SK-N-SH (cell line): ENCODE results near the gene NR2F1. TPM values are rescaled to one million over a fixed set of nuclear protein-coding genes. Genes with fewer than 3 reads are reported as not detected.

Experiments
- CTCF ChIA-PET: fragments of 300-600, 350-600 bp; formaldehyde crosslinking; extraction: SDS; loops from one replicate; lab custom pipeline; 2021; lab: Yijun Ruan, JAX
- POLR2A ChIA-PET: fragments of 350-600 bp; sonication (Branson Sonifier 250); formaldehyde crosslinking; extraction: SDS; loops from one replicate; lab custom pipeline; 2020; ENCODE audit warnings: antibody characterized with exemption, inconsistent platforms; lab: Yijun Ruan, JAX
- DNase-seq: peaks from one replicate; pipeline ENCODE4 v3.0.0; 2012
- H2AFZ ChIP-seq: fragments of 200-600 bp; sonication (generic); 2 replicates; pipeline ENCODE4 v1.8.1; 2016; ENCODE audit warnings: antibody characterized with exemption, mild to moderate bottlenecking, low read depth
- H3F3A ChIP-seq: fragments of 200-600 bp; sonication (generic); replicated peaks from 2 replicates; pipeline ENCODE3; 2016; ENCODE audit warnings: antibody characterized with exemption, mild to moderate bottlenecking; ENCODE audit not compliant: insufficient read depth
- H3K27ac ChIP-seq, 2 experiments: fragments of 200-500 bp in 1 of 2; fragments of 200-600 bp in 1 of 2; sonication (Bioruptor generic) in 1 of 2; sonication (generic), shearing (Covaris generic) in 1 of 2; 2 replicates each; pipeline versions ENCODE4 v1.5.1 to v1.6.1; 2014 to 2016; ENCODE audit warnings: low read depth in 2 of 2, inconsistent platforms in 1 of 2, low read length in 1 of 2, mild to moderate bottlenecking in 1 of 2, mixed read lengths in 1 of 2
- H3K27me3 ChIP-seq: fragments of 200-600 bp; sonication (generic), shearing (Covaris generic); 2 replicates; pipeline ENCODE4 v1.6.1; 2016; ENCODE audit warnings: mixed run types; ENCODE audit not compliant: insufficient read depth
- H3K36me3 ChIP-seq, 2 experiments: fragments of 200-500 bp in 1 of 2; fragments of 200-600 bp in 1 of 2; sonication (Bioruptor generic) in 1 of 2; sonication (generic) in 1 of 2; replicated peaks in 1 of 2; 2 replicates each; pipeline versions ENCODE3 to v1.5.1; 2014 to 2016; ENCODE audit warnings: low read length in 1 of 2, mild to moderate bottlenecking in 1 of 2; ENCODE audit not compliant: insufficient read depth in 2 of 2, control insufficient read depth in 1 of 2
- H3K4me1 ChIP-seq, 2 experiments: fragments of 200-500 bp in 1 of 2; fragments of 200-600 bp in 1 of 2; sonication (Bioruptor generic) in 1 of 2; sonication (generic), shearing (Covaris generic) in 1 of 2; 2 replicates each; pipeline versions ENCODE4 v1.5.1 to v1.6.1; 2014 to 2016; ENCODE audit warnings: low read depth in 1 of 2, low read length in 1 of 2, mixed run types in 1 of 2; ENCODE audit not compliant: insufficient read depth in 2 of 2, control insufficient read depth in 1 of 2
- H3K4me2 ChIP-seq: fragments of 200-600 bp; sonication (generic), shearing (Covaris generic); 2 replicates; pipeline ENCODE4 v1.6.1; 2017; ENCODE audit warnings: mixed run types
- H3K4me3 ChIP-seq, 2 experiments: fragments of 200-500 bp in 1 of 2; fragments of 200-600 bp in 1 of 2; sonication (Bioruptor generic) in 1 of 2; sonication (generic), shearing (Covaris generic) in 1 of 2; 2 replicates each; pipeline versions ENCODE4 v1.5.1 to v1.8.1; 2014 to 2016; ENCODE audit warnings: low read depth in 2 of 2, inconsistent platforms in 1 of 2, low read length in 1 of 2, mild to moderate bottlenecking in 1 of 2, mixed read lengths in 1 of 2, moderate library complexity in 1 of 2
- H3K79me2 ChIP-seq: fragments of 200-600 bp; sonication (generic); 2 replicates; pipeline ENCODE4 v1.8.1; 2017; ENCODE audit warnings: mild to moderate bottlenecking; ENCODE audit not compliant: insufficient read depth
- H3K9ac ChIP-seq: fragments of 200-600 bp; sonication (generic); 2 replicates; pipeline ENCODE4 v1.6.1; 2017; ENCODE audit warnings: mixed run types
- H3K9me2 ChIP-seq: fragments of 200-600 bp; sonication (generic); 2 replicates; pipeline ENCODE4 v1.6.1; 2017; ENCODE audit warnings: mixed run types
- H3K9me3 ChIP-seq: fragments of 200-600 bp; sonication (generic); 2 replicates; pipeline ENCODE4 v1.6.1; 2017; ENCODE audit warnings: mixed run types, mild to moderate bottlenecking, moderate library complexity
- H4K20me1 ChIP-seq: fragments of 200-600 bp; sonication (generic); 2 replicates; pipeline ENCODE4 v1.6.1; 2017; ENCODE audit warnings: mild to moderate bottlenecking, mixed run types; ENCODE audit not compliant: insufficient read depth
- FOSL2 ChIP-seq: IDR thresholded peaks from 2 replicates; pipeline ENCODE4 v1.4.0; 2012; ENCODE audit warnings: low read depth, mild to moderate bottlenecking, moderate library complexity, borderline replicate concordance
- FOXM1 ChIP-seq: IDR thresholded peaks from 2 replicates; pipeline ENCODE4 v1.4.0; 2012; ENCODE audit warnings: low read depth, mild to moderate bottlenecking
- GATA2 ChIP-seq: sonication (generic); formaldehyde crosslinking; IDR thresholded peaks from 2 replicates; pipeline ENCODE4 v1.5.0; 2020; ENCODE audit warnings: mild to moderate bottlenecking, missing genetic modification reagents
- MEF2A ChIP-seq: IDR thresholded peaks from 2 replicates; pipeline ENCODE4 v1.4.0; 2012; ENCODE audit warnings: low read depth, borderline replicate concordance
- RCOR1 ChIP-seq: fragments of 150-350 bp; IDR thresholded peaks from 2 replicates; pipeline ENCODE4 v1.6.1; 2017; ENCODE audit warnings: antibody characterized with exemption, low read length
- SMC3 ChIP-seq: IDR thresholded peaks from 2 replicates; pipeline ENCODE4 v1.6.1; 2012; ENCODE audit warnings: low read depth, low read length, improper control_type of control experiment
- WGBS: methylation state at CpG from one replicate; pipeline ENCODE4 v1.1.6; 2017; ENCODE audit warnings: low lambda C conversion rate; 5-methylcytosine and 5-hydroxymethylcytosine counted together
- polyA plus RNA-seq, 3 experiments: library from polyadenylated mRNA; depleted of rRNA; stranded (reverse); fragments of >200 nt; gene quantifications; 2 replicates each; pipeline ENCODE4 v1.2.3, GENCODE V29; 2012
- TF ChIP-seq, protein P1 (sequence below): fragments of 150-350 bp; IDR thresholded peaks from 2 replicates; pipeline ENCODE4 v1.6.1; 2017; ENCODE audit warnings: antibody characterized with exemption, low read length, low read depth, borderline replicate concordance
- TF ChIP-seq, protein P2 (sequence below): IDR thresholded peaks from 2 replicates; pipeline ENCODE4 v1.6.1; 2012; ENCODE audit warnings: mild to moderate bottlenecking, low read depth, low read length, moderate library complexity
- TF ChIP-seq, protein P3 (sequence below): IDR thresholded peaks from 2 replicates; pipeline ENCODE4 v1.4.0; 2012; ENCODE audit warnings: low read depth, borderline replicate concordance
- TF ChIP-seq, protein P4 (sequence below): fragments of 200-600 bp; sonication (generic); IDR thresholded peaks from 2 replicates; pipeline ENCODE4 v1.6.1; 2017; ENCODE audit warnings: antibody characterized with exemption, mild to moderate bottlenecking, moderate library complexity

Gene NR2F1
- polyA plus RNA-seq, 1 of the 3 experiments (the other 2 are of a cell fraction): 47.1 TPM

DNA sequence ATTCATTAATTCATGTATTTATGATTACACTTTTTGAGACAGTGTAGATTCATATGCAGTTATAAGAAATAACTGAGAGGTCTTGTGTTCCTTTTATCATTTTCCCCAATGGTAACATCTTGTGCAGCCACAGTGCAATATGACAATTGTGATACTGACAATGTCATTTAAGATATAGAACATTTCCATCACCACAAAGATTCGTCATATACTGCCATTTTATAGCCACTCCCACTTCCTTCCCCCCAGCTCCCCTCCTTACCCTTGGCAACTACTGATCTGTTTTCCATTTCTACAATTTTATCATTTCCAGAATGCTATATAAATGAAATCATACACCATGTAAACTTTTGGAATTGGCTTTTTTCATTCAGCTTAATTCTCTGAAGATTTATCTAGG, 53.8 kb downstream of the NR2F1 start:
- no peaks in the 10 kb centered on the region for H3K27me3 ChIP-seq
- no peak overlapping the region for H3K27ac ChIP-seq
- WGBS: 94% methylated on average over 1 of the region's 1 CpG
- no peaks in the 10 kb centered on the region for H3K79me2 ChIP-seq
- H3K4me2 ChIP-seq: no peak overlapping the region
- H3K4me1 ChIP-seq: no peaks in the 10 kb centered on the region
- no peak for DNase-seq
- CTCF ChIA-PET: no interaction called here
- H3K9me3 ChIP-seq: no peaks in the 10 kb centered on the region
- no peaks in the 10 kb centered on the region for H4K20me1 ChIP-seq
- no peaks in the 10 kb centered on the region for H3K9me2 ChIP-seq
- no peak overlapping the region for H2AFZ ChIP-seq
- POLR2A ChIA-PET: no interaction called here
- no peak overlapping the region for H3K4me3 ChIP-seq
- H3K36me3 ChIP-seq: no peaks in the 10 kb centered on the region
- H3K9ac ChIP-seq: no peak overlapping the region
- H3F3A ChIP-seq: no peaks in the 10 kb centered on the region
- TF ChIP-seq FOSL2: no peak
- TF ChIP-seq, protein P1, sequence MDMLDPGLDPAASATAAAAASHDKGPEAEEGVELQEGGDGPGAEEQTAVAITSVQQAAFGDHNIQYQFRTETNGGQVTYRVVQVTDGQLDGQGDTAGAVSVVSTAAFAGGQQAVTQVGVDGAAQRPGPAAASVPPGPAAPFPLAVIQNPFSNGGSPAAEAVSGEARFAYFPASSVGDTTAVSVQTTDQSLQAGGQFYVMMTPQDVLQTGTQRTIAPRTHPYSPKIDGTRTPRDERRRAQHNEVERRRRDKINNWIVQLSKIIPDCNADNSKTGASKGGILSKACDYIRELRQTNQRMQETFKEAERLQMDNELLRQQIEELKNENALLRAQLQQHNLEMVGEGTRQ: no peak
- TF ChIP-seq FOXM1: no peak

DNA sequence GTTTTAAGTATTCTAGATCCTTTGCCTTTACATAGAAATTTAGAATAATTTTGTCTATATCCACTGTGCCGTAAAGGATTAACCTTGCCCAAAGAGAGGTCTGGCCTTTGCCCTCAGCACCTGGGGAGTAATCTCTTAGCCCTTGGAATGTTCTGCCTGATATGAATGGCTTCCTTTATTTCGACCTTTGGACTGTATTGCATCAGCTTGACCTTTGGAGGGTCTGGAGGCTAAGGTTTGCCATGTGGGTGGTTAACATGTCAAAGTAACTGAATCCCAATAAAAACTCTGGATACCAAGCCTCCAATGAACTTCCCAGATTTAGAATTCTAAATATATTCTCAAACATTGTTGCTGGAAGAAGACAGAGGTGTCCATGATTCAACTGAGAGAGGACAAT, 54.7 kb downstream of the NR2F1 start:
- CTCF ChIA-PET: no interaction called here
- no peak overlapping the region for H2AFZ ChIP-seq
- DNase-seq: no peak
- no peaks in the 10 kb centered on the region for H3K27me3 ChIP-seq
- H3K9me2 ChIP-seq: no peaks in the 10 kb centered on the region
- WGBS: 81% methylated on average over 2 of the region's 2 CpGs
- no peak overlapping the region for H3K4me3 ChIP-seq
- H3K9me3 ChIP-seq: no peaks in the 10 kb centered on the region
- POLR2A ChIA-PET: no interaction called here
- H3K79me2 ChIP-seq: no peaks in the 10 kb centered on the region
- TF ChIP-seq MEF2A (no peak), GATA2 (CRISPR knock-in tag) (no peak), RCOR1 (no peak), FOXM1 (no peak), SMC3 (no peak)
- TF ChIP-seq, protein P2, sequence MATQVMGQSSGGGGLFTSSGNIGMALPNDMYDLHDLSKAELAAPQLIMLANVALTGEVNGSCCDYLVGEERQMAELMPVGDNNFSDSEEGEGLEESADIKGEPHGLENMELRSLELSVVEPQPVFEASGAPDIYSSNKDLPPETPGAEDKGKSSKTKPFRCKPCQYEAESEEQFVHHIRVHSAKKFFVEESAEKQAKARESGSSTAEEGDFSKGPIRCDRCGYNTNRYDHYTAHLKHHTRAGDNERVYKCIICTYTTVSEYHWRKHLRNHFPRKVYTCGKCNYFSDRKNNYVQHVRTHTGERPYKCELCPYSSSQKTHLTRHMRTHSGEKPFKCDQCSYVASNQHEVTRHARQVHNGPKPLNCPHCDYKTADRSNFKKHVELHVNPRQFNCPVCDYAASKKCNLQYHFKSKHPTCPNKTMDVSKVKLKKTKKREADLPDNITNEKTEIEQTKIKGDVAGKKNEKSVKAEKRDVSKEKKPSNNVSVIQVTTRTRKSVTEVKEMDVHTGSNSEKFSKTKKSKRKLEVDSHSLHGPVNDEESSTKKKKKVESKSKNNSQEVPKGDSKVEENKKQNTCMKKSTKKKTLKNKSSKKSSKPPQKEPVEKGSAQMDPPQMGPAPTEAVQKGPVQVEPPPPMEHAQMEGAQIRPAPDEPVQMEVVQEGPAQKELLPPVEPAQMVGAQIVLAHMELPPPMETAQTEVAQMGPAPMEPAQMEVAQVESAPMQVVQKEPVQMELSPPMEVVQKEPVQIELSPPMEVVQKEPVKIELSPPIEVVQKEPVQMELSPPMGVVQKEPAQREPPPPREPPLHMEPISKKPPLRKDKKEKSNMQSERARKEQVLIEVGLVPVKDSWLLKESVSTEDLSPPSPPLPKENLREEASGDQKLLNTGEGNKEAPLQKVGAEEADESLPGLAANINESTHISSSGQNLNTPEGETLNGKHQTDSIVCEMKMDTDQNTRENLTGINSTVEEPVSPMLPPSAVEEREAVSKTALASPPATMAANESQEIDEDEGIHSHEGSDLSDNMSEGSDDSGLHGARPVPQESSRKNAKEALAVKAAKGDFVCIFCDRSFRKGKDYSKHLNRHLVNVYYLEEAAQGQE: no peak
- TF ChIP-seq, protein P3, sequence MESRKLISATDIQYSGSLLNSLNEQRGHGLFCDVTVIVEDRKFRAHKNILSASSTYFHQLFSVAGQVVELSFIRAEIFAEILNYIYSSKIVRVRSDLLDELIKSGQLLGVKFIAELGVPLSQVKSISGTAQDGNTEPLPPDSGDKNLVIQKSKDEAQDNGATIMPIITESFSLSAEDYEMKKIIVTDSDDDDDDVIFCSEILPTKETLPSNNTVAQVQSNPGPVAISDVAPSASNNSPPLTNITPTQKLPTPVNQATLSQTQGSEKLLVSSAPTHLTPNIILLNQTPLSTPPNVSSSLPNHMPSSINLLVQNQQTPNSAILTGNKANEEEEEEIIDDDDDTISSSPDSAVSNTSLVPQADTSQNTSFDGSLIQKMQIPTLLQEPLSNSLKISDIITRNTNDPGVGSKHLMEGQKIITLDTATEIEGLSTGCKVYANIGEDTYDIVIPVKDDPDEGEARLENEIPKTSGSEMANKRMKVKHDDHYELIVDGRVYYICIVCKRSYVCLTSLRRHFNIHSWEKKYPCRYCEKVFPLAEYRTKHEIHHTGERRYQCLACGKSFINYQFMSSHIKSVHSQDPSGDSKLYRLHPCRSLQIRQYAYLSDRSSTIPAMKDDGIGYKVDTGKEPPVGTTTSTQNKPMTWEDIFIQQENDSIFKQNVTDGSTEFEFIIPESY: no peak
- TF ChIP-seq, protein P4, sequence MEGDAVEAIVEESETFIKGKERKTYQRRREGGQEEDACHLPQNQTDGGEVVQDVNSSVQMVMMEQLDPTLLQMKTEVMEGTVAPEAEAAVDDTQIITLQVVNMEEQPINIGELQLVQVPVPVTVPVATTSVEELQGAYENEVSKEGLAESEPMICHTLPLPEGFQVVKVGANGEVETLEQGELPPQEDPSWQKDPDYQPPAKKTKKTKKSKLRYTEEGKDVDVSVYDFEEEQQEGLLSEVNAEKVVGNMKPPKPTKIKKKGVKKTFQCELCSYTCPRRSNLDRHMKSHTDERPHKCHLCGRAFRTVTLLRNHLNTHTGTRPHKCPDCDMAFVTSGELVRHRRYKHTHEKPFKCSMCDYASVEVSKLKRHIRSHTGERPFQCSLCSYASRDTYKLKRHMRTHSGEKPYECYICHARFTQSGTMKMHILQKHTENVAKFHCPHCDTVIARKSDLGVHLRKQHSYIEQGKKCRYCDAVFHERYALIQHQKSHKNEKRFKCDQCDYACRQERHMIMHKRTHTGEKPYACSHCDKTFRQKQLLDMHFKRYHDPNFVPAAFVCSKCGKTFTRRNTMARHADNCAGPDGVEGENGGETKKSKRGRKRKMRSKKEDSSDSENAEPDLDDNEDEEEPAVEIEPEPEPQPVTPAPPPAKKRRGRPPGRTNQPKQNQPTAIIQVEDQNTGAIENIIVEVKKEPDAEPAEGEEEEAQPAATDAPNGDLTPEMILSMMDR: no peak
- TF ChIP-seq, all 33 proteins: peak for 0
- no peaks in the 10 kb centered on the region for H3K36me3 ChIP-seq
- H4K20me1 ChIP-seq: no peaks in the 10 kb centered on the region
- no peak overlapping the region for H3K9ac ChIP-seq
- H3K27ac ChIP-seq: no peak overlapping the region
- H3K4me2 ChIP-seq: no peak overlapping the region
- no peaks in the 10 kb centered on the region for H3K4me1 ChIP-seq
- H3F3A ChIP-seq: no peaks in the 10 kb centered on the region
